HG02571 (cell line): ENCODE measurements around the gene FER.
"Not testable (repeated sequence)": the region's sequence is repeated elsewhere in the genome, so short reads cannot be mapped to it uniquely, and the experiment has no call there.

Source experiments
- ATAC-seq: cut with Tn5 transposase; IDR thresholded peaks from one replicate; pipeline ENCODE4 v1.9.1; 2021; ENCODE audit warnings: mild to moderate bottlenecking, moderate library complexity; ENCODE audit not compliant: unreplicated experiment

FER gene

DNA sequence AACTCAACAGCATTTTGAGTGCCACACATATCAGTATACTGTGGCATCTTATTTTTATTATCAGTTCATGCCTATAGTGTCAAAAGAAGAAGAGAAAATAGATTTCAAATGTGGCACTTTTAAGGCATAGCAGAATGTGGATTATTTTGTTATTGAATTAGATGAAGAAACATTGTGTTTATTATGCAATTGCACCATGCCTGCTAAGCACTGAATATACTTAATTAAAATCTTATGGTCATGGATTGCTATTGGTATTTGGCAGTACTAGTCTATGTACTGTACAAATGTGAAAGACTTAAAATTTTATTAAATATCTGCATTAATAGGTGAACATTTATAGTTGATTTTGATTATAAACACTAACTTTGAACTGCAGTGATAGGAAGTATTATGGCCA lies 128.8 kb downstream of the FER start:
- ATAC-seq: no peak

DNA sequence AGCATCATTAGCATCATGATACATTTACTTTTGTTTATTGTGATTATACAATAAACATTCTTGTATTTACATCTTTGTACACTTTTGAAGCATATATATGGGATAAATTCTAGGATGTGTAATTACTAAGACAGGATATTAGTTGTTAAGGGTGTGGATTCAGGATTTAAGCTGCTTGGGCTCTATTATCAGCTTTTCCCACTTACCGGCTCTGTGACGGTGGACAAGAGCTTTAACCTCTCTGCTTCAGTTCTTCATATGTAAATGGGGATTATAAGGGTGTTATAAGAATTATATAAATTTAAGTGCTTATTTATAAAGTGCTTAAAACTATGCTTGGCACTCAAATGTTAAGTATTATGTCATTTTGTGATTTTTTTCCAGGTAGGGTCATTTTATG lies 131.1 kb downstream of the FER start:
- no peak for ATAC-seq

DNA sequence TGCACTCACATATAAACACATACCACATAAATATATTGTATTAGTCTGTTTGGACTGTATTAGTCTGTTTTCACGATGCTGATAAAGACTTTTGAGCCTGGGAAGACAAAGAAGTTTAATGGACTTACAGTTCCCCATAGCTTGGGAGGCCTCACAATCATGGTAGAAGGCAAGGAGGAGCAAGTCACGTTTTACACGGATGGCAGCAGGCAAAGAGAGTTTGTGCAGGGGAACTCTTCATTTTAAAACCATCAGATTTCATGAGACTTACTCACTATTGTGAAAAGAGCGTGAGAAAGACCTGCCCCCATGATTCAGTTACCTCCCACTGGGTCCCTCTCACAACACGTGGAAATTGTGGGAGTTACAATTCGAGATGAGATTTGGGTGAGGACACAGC lies 133.4 kb downstream of the FER start:
- ATAC-seq: no peak

DNA sequence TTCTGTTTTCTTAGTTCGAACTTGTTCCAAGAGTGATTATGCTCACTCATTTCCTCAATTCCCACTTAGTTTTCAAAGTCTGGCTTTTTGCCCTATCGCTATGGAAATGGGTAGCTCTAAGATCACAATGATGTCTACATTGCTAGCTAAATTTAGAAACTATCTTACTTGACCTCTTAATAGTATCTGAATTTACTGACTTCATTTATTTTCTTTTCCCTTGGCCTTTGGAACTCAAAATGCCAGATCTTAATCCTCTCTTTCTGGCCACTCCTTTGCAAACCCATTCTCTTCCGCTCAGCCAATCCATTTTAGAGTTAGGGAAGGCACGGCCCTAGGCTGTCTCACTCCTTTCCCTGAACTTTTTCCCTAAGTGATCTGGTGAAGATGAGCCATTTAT lies 137.0 kb downstream of the FER start:
- ATAC-seq: no peak

DNA sequence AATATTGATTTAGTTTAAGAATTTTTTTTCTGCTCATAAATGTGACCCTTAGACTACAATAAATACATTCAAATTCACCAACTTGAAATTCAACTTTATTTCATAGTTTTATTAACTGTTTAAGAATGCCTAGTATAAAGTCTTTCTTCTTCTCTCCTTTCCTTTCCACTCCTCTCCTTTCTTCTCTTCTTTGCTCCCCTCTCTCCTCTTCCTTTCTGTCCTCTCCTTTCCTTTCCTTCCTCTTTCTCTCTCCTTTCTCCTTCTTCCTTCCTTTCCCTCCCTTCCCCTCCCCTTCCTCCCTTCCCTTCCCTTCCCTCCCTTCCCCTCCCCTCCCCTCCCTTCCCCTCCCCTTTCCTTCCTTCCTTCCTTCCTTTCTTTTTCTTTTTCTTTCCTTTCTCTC lies 150.6 kb downstream of the FER start:
- no peak for ATAC-seq

DNA sequence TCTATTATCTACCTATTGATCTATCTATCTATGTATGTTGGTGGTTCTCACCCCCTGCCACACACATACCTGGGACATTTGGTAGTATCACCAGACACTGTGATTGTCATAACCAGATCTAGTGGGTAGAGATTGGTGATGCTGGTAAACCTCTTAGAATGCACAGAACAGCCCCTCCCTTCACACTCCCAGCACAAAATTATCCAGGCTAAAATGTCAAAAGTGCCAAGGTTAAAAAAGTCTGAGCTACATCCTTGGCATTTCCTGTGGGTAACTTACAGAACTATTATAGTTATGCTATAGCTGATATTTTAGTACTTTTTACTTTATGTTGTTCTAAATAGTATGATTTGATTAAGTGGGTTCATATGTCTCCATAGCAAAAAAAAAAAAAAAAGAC lies 151.0 kb downstream of the FER start:
- no peak for ATAC-seq

DNA sequence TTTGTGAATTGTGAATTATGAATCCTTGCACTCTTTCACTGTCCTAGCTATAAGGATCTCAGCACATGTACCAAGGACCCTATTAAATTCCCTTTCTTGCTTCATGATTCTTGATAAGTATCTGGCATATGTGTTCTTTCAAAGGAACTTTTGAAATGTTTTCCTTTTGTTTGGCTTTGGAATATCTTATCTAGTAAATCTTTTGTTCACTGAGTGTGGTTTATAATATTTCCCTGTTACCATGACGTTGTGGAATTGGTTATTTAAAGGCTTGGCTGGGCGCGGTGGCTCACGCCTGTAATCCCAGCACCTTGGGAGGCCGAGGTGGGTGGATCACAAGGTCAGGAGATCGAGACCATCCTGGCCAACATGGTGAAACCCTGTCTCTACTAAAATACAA lies 151.5 kb downstream of the FER start:
- ATAC-seq: not testable (repeated sequence)

DNA sequence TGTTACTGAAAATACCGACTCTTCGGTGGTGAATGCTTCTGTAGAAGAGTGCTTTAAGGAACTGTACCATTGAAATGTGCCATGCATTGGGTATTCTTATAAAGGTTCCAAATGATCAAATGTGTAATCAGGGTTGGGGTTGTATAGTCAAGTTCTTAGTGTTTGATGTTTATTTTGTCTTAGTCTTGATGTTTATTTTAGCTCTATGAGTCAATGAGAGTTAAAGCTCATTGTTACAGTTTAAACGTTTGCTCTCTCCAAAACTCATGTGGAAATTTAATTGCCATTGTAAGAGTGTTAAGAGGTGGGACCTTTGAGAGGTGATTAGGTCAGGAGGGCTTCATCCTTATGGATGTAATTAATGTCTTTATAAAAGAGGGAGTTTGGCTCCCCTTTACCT lies 153.0 kb downstream of the FER start:
- ATAC-seq: no peak

DNA sequence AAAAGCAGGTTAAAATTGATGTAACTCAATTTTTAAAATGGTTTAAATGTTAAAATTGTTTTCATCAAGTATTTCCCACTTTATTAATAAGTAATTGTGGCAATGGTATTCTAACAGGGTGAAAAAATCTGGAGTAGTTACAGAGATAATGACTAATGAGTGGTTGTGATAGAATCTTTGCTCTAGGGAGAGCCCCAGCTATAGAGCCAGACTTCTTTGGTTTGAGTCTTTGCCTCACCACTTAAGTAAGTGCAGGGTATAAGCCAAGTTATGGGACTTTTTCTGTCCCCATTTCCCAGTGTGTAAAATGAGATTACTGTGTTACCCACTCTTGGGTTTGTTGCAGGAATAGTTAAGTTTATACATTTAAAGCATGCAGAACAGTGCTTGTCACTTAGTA lies 158.1 kb downstream of the FER start:
- no peak for ATAC-seq

DNA sequence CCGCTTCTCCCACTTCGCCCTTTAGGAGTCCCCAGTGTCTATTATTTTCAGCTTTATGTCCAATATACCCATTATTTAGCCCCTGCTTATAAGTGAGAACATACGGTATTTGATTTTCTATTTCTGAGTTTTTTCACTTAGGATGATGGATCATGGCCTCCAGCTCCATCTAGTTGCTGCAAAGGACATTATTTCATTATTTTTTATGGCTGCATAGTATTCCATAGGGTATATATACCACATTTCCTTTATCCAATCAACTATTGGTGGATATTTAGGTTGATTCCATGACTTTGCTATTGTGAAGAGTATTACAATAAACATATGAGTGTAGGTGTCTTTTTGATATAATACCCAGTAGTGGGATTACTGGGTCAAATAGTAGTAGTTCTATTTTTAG lies 162.9 kb downstream of the FER start:
- no peak for ATAC-seq

DNA sequence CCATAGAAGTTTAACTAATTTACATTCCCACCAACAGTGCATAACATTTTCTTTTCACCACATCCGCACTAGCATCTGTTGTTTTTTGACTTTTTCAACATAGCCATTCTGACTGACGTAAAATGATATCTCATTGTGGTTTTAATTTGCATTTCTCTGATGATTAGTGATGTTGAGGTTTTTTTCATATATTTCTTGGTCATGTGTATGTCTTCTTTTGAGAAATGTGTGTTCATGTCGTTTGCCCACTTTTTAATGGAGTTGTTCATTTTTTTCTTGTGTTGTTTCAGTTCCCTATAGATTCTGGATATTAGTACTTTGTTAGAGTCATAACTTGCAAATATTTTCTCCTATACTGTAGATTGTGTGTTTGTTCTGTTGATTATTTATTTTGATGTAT lies 163.4 kb downstream of the FER start:
- no peak for ATAC-seq

DNA sequence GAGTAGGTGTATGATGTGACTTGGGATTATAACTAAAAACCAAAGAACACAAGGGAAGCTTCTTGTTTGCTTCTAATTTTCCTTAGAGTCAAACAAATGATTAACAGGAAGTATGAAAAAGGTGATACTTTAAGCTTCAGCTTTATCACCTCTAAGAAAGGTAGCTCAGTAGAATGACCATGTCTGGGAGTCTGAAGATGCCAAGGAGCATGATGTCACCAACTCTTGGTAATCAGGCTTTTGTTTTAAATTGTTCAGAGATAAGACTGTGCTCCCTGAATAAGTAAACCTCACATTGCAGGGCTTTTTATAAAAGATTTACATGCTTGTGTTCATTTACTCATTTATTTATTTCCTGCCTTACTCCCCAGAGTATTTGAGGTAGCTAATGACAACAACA lies 169.9 kb downstream of the FER start:
- no peak for ATAC-seq

DNA sequence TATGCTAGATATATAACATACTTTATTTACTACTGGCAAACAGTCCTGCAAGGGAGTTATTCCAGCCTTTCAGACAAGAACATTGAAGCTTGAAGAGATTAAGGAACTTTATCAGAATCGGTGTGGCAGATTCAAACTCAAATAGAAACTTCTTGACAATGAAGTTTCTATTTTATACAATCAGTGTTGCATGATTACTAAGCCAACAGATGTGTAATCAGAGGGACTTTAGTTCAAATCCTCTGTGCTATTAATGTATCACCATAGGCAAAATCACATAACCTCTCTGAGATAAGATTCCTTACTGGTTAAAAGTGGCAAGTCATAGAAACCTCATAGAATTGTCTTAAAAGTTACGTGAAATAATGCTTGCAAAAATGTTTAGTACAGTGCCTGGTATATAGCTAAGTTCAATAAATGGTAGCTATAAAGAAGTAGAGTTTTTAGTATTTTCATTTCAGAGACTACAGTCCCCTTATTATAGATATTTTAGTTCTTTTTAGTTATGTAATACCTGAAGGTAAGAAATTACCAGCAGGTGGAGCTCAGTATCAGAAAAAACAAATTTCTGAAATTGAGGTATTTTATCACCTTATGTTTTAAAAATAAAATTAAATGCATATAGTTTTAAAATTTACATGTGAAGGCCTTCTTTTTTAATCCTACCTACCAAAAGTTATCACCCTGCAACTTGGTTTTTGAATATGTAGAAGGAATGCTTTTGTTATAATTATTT lies 172.1 kb downstream of the FER start:
- ATAC-seq: no peak

DNA sequence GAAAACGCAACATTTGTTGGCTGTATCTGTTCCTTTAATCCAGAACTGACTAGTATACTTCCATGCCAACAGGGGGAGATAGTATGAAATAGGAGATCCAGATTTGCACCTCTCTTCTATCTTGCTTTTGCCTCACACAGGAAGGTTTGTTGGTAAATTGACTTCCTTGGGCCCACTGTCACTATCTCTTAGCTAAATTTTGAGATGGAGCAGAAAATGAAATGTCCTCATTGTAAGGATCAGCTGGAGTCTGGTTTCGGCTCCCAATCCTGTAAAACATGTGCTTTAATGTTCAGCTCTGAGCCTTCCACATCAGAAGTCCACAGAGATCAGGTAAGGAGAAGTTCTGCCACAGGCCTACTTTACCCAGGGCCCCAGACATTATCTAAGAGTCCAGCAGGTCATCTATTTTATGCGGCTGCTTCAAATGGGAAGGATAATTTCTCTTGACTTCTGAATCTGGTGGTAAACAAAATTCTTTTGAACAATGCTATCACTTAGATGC lies 176.8 kb downstream of the FER start:
- no peak for ATAC-seq

DNA sequence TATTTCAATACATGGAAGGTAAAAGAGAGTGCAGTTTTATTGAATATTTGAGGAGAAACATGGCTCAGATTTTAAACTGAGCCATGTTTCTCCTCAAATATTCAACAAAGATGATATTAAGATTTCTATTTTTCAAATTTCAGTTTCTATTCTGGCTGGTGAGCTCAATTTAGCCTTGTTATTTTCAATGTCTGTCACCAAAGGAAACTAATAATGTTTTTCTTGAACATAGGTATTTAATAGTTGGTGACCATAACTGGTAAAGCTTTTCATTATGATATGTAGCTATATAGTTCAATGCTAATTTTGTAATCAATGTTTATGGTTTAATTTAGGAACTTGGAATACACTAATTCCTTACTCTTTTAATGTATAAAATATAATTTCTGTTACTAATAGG lies 177.4 kb downstream of the FER start:
- ATAC-seq: no peak

DNA sequence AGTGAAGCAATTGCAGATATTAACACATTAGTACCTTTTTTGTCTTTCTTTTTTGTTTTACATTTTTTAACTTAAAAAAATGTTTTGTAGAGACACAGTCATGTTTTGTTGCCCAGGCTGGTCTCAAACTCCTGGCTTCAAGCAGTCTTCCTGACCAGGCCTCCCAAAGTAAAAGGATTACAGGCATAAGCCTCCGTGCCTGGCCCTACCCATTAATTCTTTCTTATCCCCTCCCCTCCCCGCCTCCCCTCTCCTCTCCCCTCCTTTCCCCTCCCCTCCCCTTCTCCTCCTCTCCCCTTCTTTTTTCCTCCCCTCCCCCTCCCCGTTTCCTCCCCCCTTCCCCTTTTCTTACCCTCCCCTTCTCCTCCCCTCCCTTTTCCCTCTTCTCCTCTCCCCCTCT lies 182.4 kb downstream of the FER start:
- ATAC-seq: no peak

DNA sequence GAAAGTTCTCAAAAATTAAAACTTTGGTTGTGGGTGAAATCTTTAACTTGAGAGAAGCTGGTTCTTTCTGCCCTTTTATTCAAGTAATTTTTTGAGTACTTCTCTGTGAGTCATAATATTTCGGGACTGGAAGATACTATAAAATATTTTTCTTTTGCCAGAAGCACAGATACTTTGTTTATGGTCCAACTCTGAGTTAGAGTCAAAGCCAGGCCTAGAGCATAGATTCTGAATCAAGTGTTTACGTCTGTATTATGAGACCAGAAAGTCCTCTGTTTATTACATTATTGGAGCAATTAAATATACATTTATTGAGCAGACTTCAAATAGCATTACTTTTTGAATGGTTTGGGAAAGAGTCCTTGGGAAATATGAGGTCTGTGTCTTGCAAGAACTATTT lies 187.9 kb downstream of the FER start:
- ATAC-seq: no peak

DNA sequence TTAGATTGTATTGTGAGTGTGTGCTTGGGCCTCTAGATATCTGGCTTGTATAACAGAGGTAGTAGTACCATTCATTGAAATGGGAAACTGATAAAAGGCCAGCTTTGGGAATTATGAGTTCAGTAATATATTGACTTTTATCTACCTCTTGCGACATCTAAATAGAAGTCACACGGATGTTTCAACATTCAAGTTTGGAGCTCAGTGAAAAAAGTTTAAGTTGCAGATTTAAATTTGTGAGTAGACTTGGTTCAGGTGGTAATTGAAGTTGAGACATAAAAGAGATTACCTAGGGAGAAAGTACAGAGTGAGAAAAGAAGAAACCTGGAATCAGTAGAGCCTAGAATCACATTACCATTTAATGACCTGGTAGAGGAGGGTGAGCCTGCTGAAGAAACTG lies 189.5 kb downstream of the FER start:
- ATAC-seq: no peak

DNA sequence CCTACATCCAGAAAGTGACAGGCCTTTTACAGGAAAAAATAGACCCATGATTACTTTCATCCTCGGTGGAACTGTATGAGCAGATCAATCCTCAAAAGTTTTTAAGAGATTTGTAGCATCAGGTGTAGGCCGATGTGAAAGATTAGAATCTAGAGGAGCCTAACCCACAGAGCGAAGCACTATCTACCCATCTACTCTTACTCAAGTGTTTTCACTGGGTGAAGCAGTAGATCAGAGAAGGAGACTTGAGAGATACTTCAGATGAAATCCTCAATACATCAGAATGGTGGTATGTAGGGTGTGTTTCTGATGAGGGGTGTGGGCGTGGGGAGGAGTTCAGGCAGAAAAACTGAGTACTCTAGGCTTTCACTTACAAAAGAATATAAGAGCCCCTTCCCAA lies 192.8 kb downstream of the FER start:
- no peak for ATAC-seq

DNA sequence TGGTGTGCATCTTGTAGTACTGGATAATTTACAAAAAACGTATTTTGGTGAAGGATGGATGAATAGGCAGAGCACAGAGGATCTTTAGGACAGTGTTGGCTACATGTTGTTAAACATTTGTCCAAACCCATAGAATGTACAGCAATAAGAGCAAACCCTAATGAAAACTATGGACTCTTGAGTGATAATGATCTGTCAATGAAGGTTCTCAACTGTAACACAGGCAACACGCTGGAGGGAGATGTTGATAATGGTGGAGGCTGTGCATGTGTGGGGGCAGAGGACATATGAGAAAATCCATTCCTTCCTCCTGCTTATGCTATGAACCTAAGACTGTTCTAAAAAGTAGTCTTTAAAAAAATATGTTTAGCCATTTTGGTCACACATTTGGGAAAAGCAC lies 194.0 kb downstream of the FER start:
- ATAC-seq: no peak

DNA sequence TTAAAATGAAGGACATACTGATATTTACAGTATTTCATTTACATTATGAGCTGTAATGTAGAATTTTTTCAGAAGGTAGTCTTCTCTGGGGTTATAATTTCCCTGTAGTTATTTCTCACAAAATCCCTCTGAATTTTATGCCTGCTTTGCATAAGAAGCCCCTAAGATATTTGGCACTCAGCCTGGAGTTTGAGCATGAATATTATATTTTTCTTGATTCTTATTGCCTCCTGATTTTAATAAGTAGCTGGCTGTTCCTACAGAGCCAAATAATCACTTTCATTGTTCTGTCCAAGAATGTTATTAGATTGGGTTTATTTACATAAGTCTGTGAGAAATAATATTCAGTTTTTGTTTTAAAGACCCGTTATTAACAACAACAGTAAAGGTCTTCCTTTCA lies 195.0 kb downstream of the FER start:
- no peak for ATAC-seq

DNA sequence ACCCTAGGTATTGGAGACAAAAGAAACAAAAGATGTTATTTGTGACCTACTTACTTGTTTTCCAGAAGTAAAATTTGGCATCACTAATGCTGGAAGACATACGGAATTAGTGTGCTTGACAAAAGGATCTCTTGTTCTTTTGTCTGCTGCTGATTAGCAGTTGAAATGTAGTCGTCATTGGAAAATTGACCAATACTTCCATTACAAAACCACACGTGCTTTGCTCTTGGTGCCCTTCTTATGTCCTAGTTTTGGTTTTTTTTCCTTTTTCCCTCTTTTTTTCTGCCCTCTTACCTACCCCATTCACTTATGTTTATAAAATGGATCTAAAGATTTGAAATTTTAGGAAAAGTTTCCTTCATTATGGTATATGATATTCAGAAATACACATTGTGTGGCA lies 197.4 kb downstream of the FER start:
- no peak for ATAC-seq

DNA sequence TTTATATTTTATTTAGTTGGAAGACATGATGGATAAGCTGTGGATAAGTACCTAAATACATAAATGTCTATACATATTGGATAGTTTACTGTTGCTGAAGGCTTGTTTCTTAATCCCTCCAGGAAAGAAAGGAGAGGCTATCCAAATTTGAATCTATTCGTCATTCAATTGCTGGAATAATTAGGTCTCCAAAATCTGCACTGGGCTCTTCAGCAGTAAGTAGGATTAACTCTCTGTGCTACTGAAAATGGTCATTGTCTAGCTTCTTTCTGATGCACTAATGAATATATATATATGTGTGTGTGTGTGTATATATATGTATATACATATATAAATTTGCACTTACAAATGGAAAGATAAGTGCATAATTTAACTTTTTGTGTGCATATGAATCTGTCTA lies 198.3 kb downstream of the FER start:
- no peak for ATAC-seq
